ENCODE measurements around the gene ANKIB1.
A peak's percentile ranks its signal among the peaks of the same experiment; 100 is the strongest.

- TF ChIP-seq CTCF (IDR thresholded peaks at IDR 0.05; ENCODE audit: low read depth, low read length, missing input control) = peak; percentile 3
- TF ChIP-seq ZBTB33 (IDR thresholded peaks at IDR 0.05) = no peak
- TF ChIP-seq REST (IDR thresholded peaks at IDR 0.05) = peak; percentile 52
- no peak for TF ChIP-seq MAX (IDR thresholded peaks at IDR 0.05)
- peak; percentile 10 to 46 for TF ChIP-seq RAD21 (IDR thresholded peaks at IDR 0.05)
- TF ChIP-seq JUND (IDR thresholded peaks at IDR 0.05) = no peak
- TF ChIP-seq SP1 (IDR thresholded peaks at IDR 0.05) = peak; percentile 9
- peak; percentile 49 for TF ChIP-seq YY1 (IDR thresholded peaks at IDR 0.05)
- TF ChIP-seq FOXA1 (IDR thresholded peaks at IDR 0.05) = no peak
- TF ChIP-seq RXRA (IDR thresholded peaks at IDR 0.05) = peak; percentile 26 to 58
- peak in 1 of 2 donors; percentile 24 for TF ChIP-seq EGR1 (IDR thresholded peaks at IDR 0.05; ENCODE audit: low read depth in 2 of 2)
- peak; percentile 68 for TF ChIP-seq NR2F2 (IDR thresholded peaks at IDR 0.05)
Measured at GRCh38 chr7:92245487-92246359, at the start of gene ANKIB1, which contains the start of gene KRIT1.
